Body of pancreas (tissue), 4 donors: ENCODE results near the gene CYP1A2. TPM values are rescaled to one million over a fixed set of nuclear protein-coding genes. Genes with fewer than 3 reads are reported as not detected.

Experiments
- ATAC-seq: fragments of 150-250 bp; one replicate; pipeline ENCODE4 v1.9.1; 2016
- DNase-seq, 4 donors: peaks; one replicate each; pipeline ENCODE4 v3.0.0-alpha.2; 2019
- H3K27ac ChIP-seq, 4 donors: fragments of 200-600 bp; sonication (generic); 1 replicate in 3 of 4; 2 replicates in 1 of 4; pipeline versions ENCODE4 v1.5.1 to v1.6.1; 2016 to 2019; ENCODE audit warnings: mild to moderate bottlenecking in 1 of 4, mixed read lengths in 1 of 4, moderate library complexity in 1 of 4
- H3K27me3 ChIP-seq, 2 donors: fragments of 200-600 bp; sonication (generic); one replicate each; pipeline ENCODE4 v1.6.0; 2016; ENCODE audit warnings: mild to moderate bottlenecking in 1 of 2
- H3K36me3 ChIP-seq, 2 donors: fragments of 200-600 bp; sonication (generic); replicated peaks in 1 of 2; 2 replicates each; pipeline ENCODE4 v1.5.1; 2016; ENCODE audit warnings: low read depth in 2 of 2; ENCODE audit not compliant: insufficient read depth in 1 of 2
- H3K4me1 ChIP-seq: fragments of 200-600 bp; sonication (generic); one replicate; pipeline ENCODE4 v1.6.0; 2016
- H3K4me3 ChIP-seq, 2 donors: fragments of 200-600 bp; sonication (generic); 1 replicate in 1 of 2; 2 replicates in 1 of 2; pipeline ENCODE4 v1.5.1; 2016 to 2019
- H3K9me3 ChIP-seq, 3 donors: fragments of 200-600 bp; sonication (generic); 1 replicate in 2 of 3; 2 replicates in 1 of 3; pipeline ENCODE4 v1.5.1; 2016
- POLR2A ChIP-seq, 3 donors: fragments of 450-650 bp; IDR thresholded peaks; one replicate each; pipeline ENCODE4 v1.6.1; 2016; ENCODE audit warnings: antibody characterized with exemption in 3 of 3, mild to moderate bottlenecking in 2 of 3
- WGBS, 2 donors: methylation state at CpG; one replicate each; pipeline ENCODE4 v1.1.5; 2017; 5-methylcytosine and 5-hydroxymethylcytosine counted together
- intact Hi-C: fragments of 100-400 bp; cut with DNase I; formaldehyde crosslinking; loops from one replicate; pipeline ENCODE4 v1.15.1; 2023
- total RNA-seq, 2 donors: library from RNA; depleted of rRNA; stranded (reverse); fragments of >200 nt; gene quantifications; one replicate each; pipeline ENCODE4 v1.1.0, GENCODE V29; 2016
- TF ChIP-seq, protein P1 (sequence below), 7 experiments: fragments of 450-650 bp in 4 of 7; fragments of 200-600 bp in 3 of 7; sonication (generic) in 3 of 7; IDR thresholded peaks; one replicate each; pipeline ENCODE4 v1.5.1; 2016 to 2019; ENCODE audit warnings: antibody characterized with exemption in 7 of 7

Gene CYP1A2
- total RNA-seq, 2 donors from 2014 or later = not detected

DNA sequence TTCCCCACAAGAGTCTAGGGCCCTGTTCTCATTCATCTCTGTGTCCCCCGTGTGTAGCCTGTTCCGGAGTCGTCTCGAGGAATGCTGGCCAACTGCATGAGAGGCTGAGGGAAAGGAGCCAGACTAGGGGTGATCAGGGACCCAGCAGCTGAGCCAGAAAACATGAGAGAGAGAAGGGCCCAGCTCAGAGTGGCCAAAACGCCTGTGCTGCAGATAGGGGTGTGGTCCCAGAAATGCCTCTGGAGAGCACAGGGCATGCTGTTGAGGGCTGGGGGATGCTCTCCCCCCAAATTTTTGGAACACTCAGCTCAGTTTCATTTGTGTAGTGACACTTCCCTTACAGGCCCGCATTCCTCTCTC, 14.1 kb downstream of the CYP1A2 start:
- no peak for ATAC-seq
- WGBS, 2 donors = 37 to 41% methylated on average over 5 to 6 of the region's 6 CpGs
- Histone ChIP-seq H3K27me3 (no peaks in the 10 kb centered on the region), H3K36me3 (no peaks in the 10 kb centered on the region), H3K9me3 (no peaks in the 10 kb centered on the region), H3K27ac (no peak overlapping the region), H3K4me3 (no peak overlapping the region), H3K4me1 (no peaks in the 10 kb centered on the region)
- DNase-seq = no peak
- intact Hi-C loops = loop anchor here (10.0 kb wide), 1 partner anchor 378 kb away; no protein-coding TSS in a partner anchor
- TF ChIP-seq POLR2A (IDR thresholded peaks at IDR 0.05) = no peak
- TF ChIP-seq, protein P1, sequence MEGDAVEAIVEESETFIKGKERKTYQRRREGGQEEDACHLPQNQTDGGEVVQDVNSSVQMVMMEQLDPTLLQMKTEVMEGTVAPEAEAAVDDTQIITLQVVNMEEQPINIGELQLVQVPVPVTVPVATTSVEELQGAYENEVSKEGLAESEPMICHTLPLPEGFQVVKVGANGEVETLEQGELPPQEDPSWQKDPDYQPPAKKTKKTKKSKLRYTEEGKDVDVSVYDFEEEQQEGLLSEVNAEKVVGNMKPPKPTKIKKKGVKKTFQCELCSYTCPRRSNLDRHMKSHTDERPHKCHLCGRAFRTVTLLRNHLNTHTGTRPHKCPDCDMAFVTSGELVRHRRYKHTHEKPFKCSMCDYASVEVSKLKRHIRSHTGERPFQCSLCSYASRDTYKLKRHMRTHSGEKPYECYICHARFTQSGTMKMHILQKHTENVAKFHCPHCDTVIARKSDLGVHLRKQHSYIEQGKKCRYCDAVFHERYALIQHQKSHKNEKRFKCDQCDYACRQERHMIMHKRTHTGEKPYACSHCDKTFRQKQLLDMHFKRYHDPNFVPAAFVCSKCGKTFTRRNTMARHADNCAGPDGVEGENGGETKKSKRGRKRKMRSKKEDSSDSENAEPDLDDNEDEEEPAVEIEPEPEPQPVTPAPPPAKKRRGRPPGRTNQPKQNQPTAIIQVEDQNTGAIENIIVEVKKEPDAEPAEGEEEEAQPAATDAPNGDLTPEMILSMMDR (IDR thresholded peaks at IDR 0.05) = no peak

DNA sequence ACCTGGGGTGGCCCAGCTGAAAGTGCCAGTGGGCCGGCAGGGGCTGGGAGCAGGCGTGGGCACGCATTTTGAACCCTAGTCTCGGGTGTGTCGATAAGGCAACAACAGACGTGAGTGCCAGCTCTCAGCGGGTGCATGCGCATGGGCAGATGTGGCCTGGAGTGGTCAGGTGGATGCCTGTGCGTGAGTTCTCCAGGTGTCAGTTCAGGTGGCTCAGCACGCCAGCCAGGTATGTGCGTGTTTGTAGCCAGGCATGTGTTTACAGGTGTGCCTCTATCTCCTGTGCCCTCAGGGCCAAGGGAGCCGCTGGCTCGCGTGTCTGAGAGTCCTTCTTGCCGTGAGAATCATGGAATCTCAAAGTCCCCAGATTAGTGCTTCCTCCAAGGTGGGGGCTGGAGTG, 14.8 kb downstream of the CYP1A2 start:
- no peaks in the 10 kb centered on the region for H3K4me1 ChIP-seq
- no peak for TF ChIP-seq POLR2A (IDR thresholded peaks at IDR 0.05)
- TF ChIP-seq, protein P1 (IDR thresholded peaks at IDR 0.05) = no peak
- H3K4me3 ChIP-seq = no peak overlapping the region
- intact Hi-C loops = loop anchor here (10.0 kb wide), 1 partner anchor 379 kb away; no protein-coding TSS in a partner anchor
- no peak overlapping the region for H3K27ac ChIP-seq
- DNase-seq (no peak), ATAC-seq (no peak)
- no peaks in the 10 kb centered on the region for H3K27me3 ChIP-seq
- H3K36me3 ChIP-seq = no peaks in the 10 kb centered on the region
- H3K9me3 ChIP-seq = no peaks in the 10 kb centered on the region
- 75% methylated on average over 15 of the region's 15 CpGs; no CpG with 5 or more reads in 1 of the 2 donors for WGBS, 2 donors

DNA sequence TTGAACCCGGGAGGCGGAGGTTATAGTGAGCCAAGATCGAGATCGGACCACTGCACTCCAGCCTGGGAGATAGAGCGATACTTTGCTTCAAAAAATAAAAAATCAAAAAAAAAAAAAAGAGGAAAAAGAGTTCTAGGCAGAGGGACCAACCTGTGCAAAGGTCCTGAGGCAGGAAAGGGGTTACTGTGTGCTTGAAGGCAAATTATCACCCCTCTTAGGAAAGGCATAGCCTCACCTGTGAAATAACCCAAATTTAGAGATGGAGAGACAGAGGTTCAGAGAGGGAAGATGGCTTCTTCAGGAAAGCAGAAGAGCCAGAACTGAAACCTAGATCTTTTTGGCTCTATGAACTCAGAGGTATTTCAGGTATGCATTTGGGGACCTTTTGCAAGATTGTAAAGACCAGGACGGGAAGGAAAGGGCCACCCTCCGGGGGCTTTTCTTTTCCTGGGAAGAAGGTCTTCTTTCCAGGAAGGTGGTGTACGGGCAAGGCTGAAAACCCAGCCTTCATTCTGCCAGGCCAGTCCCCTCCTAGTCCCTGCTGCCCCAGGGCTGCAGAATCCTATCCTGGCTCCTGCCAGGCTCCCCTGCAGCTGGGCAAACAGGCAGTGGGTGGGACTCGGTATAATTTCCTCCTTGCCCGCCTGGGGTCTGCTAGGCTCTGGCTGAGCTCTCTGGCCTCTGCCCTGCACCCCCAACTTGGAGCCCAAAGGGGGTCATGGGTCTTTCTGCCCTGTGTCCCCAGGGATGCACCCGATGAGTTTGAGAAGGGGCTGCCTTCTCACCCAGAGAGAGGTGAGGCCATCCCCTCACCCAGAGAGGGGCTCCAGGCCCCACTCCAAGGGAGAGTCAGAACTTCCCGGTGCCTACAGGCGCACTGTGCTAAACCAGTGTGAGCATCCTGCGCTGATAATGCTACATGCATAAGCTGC, 18.8 kb downstream of the CYP1A2 start:
- Histone ChIP-seq H3K9me3 (no peaks in the 10 kb centered on the region), H3K27me3 (no peaks in the 10 kb centered on the region), H3K27ac (no peak overlapping the region), H3K4me1 (peaks cover 6% of the 10 kb centered on the region), H3K36me3 (no peaks in the 10 kb centered on the region), H3K4me3 (no peak overlapping the region)
- intact Hi-C loops = loop anchor here (5.0 to 10.0 kb wide), 2 partner anchors 135 to 383 kb away; no protein-coding TSS in a partner anchor
- DNase-seq (no peak), ATAC-seq (no peak)
- TF ChIP-seq POLR2A (IDR thresholded peaks at IDR 0.05) = no peak
- TF ChIP-seq, protein P1 (IDR thresholded peaks at IDR 0.05) = no peak
- WGBS, 2 donors = 52 to 72% methylated on average over 10 to 14 of the region's 14 CpGs

DNA sequence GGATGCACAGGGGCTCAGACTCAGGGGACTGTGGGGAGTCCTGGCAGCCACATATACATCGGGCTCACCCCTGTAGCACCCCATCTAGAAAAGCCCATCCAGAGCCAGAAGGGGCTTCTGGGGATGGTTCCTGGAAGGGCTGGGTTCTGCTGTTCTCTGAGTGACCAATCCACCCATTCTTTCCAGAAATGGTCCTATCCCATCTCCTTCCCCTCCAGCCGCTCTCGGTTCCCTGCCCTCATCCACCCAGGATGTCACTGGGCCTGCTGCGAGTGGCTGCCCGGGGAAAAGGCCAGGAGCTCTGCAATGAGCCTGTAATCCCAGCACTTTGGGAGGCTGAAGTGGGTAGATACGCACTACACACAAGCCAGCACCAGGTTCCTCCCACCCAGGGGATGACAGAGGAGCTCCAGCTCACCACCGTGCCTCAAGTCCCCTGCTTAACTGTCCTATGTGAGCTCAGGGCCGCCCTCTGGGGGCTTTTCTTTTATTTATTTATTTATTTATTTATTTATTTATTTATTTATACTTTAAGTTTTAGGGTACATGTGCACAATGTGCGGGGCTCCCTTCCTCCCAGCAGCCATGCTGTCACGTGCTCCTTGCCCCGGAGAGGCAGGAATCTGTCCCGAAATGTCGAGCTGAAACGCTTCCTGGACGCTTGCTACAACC, 19.6 kb downstream of the CYP1A2 start:
- TF ChIP-seq, protein P1 (IDR thresholded peaks at IDR 0.05) = no peak
- TF ChIP-seq POLR2A (IDR thresholded peaks at IDR 0.05) = no peak
- Histone ChIP-seq H3K9me3 (no peaks in the 10 kb centered on the region), H3K4me1 (peaks cover 6% of the 10 kb centered on the region), H3K36me3 (no peaks in the 10 kb centered on the region), H3K4me3 (no peak overlapping the region), H3K27ac (no peak overlapping the region), H3K27me3 (no peaks in the 10 kb centered on the region)
- WGBS, 2 donors = 25 to 26% methylated on average over 14 to 15 of the region's 15 CpGs
- ATAC-seq (no peak), DNase-seq (no peak)
- intact Hi-C loops = loop anchor here (5.0 to 10.0 kb wide), 2 partner anchors 136 to 383 kb away; no protein-coding TSS in a partner anchor
